HEK293 (cell line): ENCODE data around the gene UNC119.

Source experiments
- CTCF ChIA-PET: fragments of 350-600 bp; formaldehyde crosslinking; extraction: SDS; loops from one replicate; lab custom pipeline; 2021; ENCODE audit warnings: antibody characterized with exemption; lab: Yijun Ruan, JAX
- POLR2A ChIA-PET: fragments of 300-600 bp; formaldehyde crosslinking; extraction: SDS; loops from one replicate; lab custom pipeline; 2020; ENCODE audit warnings: antibody characterized with exemption, inconsistent platforms; lab: Yijun Ruan, JAX
- H3K27ac ChIP-seq: fragments of 200-500 bp; sonication (Bioruptor generic); 2 replicates; pipeline ENCODE4 v1.5.1; 2014; ENCODE audit warnings: low read depth, low read length, control low read depth, inconsistent platforms; ENCODE audit errors: extremely low read depth
- H3K36me3 ChIP-seq, 2 experiments: fragments of 200-500 bp in 1 of 2; sonication (Bioruptor generic) in 1 of 2; 1 replicate in 1 of 2; 2 replicates in 1 of 2; pipeline ENCODE4 v1.5.1; 2014 to 2017; ENCODE audit warnings: inconsistent platforms in 2 of 2, low read length in 2 of 2; ENCODE audit not compliant: control insufficient read depth in 2 of 2, insufficient read depth in 1 of 2
- H3K4me1 ChIP-seq: fragments of 200-500 bp; sonication (Bioruptor generic); 2 replicates; pipeline ENCODE4 v1.5.1; 2014; ENCODE audit warnings: mild to moderate bottlenecking, low read length, inconsistent platforms; ENCODE audit not compliant: control insufficient read depth, insufficient read depth
- H3K4me3 ChIP-seq: 2 replicates; pipeline ENCODE4 v1.5.1; 2011; ENCODE audit warnings: low read depth, mild to moderate bottlenecking, control low read depth, low read length, moderate library complexity
- H3K9me3 ChIP-seq: fragments of 200-500 bp; sonication (Bioruptor generic); 2 replicates; pipeline ENCODE4 v1.5.1; 2014; ENCODE audit warnings: low read depth, low read length, inconsistent platforms; ENCODE audit not compliant: control insufficient read depth, insufficient read depth
- ATF2 ChIP-seq: fragments of 450-650 bp; formaldehyde crosslinking; IDR thresholded peaks from 2 replicates; pipeline ENCODE4 v1.5.1; 2016; ENCODE audit warnings: missing biosample characterization, missing genetic modification characterization, low read depth
- CTCF ChIP-seq: fragments of 450-650 bp; formaldehyde crosslinking; IDR thresholded peaks from 2 replicates; pipeline ENCODE4 v1.5.1; 2016; ENCODE audit warnings: missing biosample characterization, missing genetic modification characterization
- ELK4 ChIP-seq: IDR thresholded peaks from 2 replicates; pipeline ENCODE4 v1.6.1; 2011; ENCODE audit warnings: mild to moderate bottlenecking, low read depth, low read length, borderline replicate concordance
- GLIS1 ChIP-seq: fragments of 450-650 bp; formaldehyde crosslinking; IDR thresholded peaks from 2 replicates; pipeline ENCODE4 v1.5.1; 2016; ENCODE audit warnings: missing biosample characterization, missing genetic modification characterization
- PRDM10 ChIP-seq: fragments of 450-650 bp; formaldehyde crosslinking; IDR thresholded peaks from 2 replicates; pipeline ENCODE4 v1.5.1; 2016; ENCODE audit warnings: missing biosample characterization, missing genetic modification characterization
- PRDM2 ChIP-seq: fragments of 450-650 bp; formaldehyde crosslinking; IDR thresholded peaks from 2 replicates; pipeline ENCODE4 v1.5.1; 2016; ENCODE audit warnings: missing biosample characterization, missing genetic modification characterization, borderline replicate concordance
- ZNF19 ChIP-seq: fragments of 450-650 bp; formaldehyde crosslinking; IDR thresholded peaks from 2 replicates; pipeline ENCODE4; 2016; ENCODE audit warnings: missing biosample characterization, missing genetic modification characterization, low read depth
- ZNF514 ChIP-seq: fragments of 450-650 bp; formaldehyde crosslinking; IDR thresholded peaks from 2 replicates; pipeline ENCODE4 v1.5.1; 2016; ENCODE audit warnings: missing biosample characterization, missing genetic modification characterization
- ZNF518A ChIP-seq: fragments of 450-650 bp; formaldehyde crosslinking; conservative IDR thresholded peaks from 2 replicates; pipeline ENCODE4 v1.5.1; 2016; ENCODE audit warnings: low read depth, missing biosample characterization, missing genetic modification characterization
- ZNF580 ChIP-seq: fragments of 450-650 bp; formaldehyde crosslinking; IDR thresholded peaks from 2 replicates; pipeline ENCODE4 v1.5.1; 2016; ENCODE audit warnings: missing biosample characterization, missing genetic modification characterization
- ZNF704 ChIP-seq: fragments of 450-650 bp; formaldehyde crosslinking; IDR thresholded peaks from 2 replicates; pipeline ENCODE4 v1.5.1; 2016; ENCODE audit warnings: missing biosample characterization, missing genetic modification characterization

The UNC119 gene

GRCh38 chr17:28548417-28549130 is 3.9 kb downstream of the UNC119 start:
- ChIA-PET POLR2A (interaction anchor here (8.9 kb wide), 1 partner anchor 23 kb away, joined by 68 read pairs; the partner anchor contains the start of gene PIGS), CTCF (interaction anchor here (0.5 to 6.8 kb wide), 20 partner anchors 8 to 510 kb away, joined by 3 to 46 read pairs (median 4); partner anchors contain the start of genes PIGS and RSKR)
- Histone ChIP-seq H3K9me3 (no peaks in the 10 kb centered on the region), H3K4me3 (no peak overlapping the region), H3K4me1 (peaks cover 14% of the 10 kb centered on the region), H3K36me3 (peaks cover 10 to 29% of the 10 kb centered on the region in 2 experiments), H3K27ac (no peak overlapping the region)
- no peak for TF ChIP-seq ZNF514
- TF ChIP-seq PRDM10 (tag by site-specific recombination), result no peak
- TF ChIP-seq GLIS1, result no peak
- TF ChIP-seq ZNF704 (tag by site-specific recombination), result no peak
- no peak for TF ChIP-seq ZNF518A (tag by site-specific recombination)
- no peak for TF ChIP-seq ZNF19 (tag by site-specific recombination)
- TF ChIP-seq CTCF (tag by site-specific recombination), result no peak; the same call in 1 of the 2 replicates
- no peak for TF ChIP-seq PRDM2 (tag by site-specific recombination)
- no peak for TF ChIP-seq ZNF580 (tag by site-specific recombination)
- TF ChIP-seq ATF2 (tag by site-specific recombination), result no peak
- TF ChIP-seq ELK4, result no peak
